H1 (cell line): ENCODE data around the gene PTPN9. TPM values are rescaled to one million over a fixed set of nuclear protein-coding genes. Genes with fewer than 3 reads are reported as not detected.

Experiments used
- CTCF ChIA-PET: fragments of 300-600 bp; sonication (Branson Sonifier 250); formaldehyde crosslinking; loops from one replicate; lab custom pipeline; 2021; ENCODE audit not compliant: partially characterized antibody; lab: Charles Lee
- POLR2A ChIA-PET: fragments of 300-600 bp; sonication (Branson Sonifier 250); formaldehyde crosslinking; loops from one replicate; lab custom pipeline; 2021; ENCODE audit warnings: inconsistent platforms; ENCODE audit not compliant: partially characterized antibody; lab: Charles Lee
- DNase-seq, 2 experiments: peaks; one replicate each; pipeline versions ENCODE4 v3.0.0 to v3.0.0-alpha.2; 2010 to 2022; ENCODE audit warnings: low spot score in 2 of 2, low read depth in 1 of 2, mixed read lengths in 1 of 2
- FAIRE-seq: peaks from 2 replicates; lab custom pipeline; 2011; peaks lifted over from hg19 to GRCh38; lab: Jason Lieb, UNC
- H2AFZ ChIP-seq: 2 replicates; pipeline ENCODE4 v1.8.1; 2012; ENCODE audit warnings: low read length, inconsistent platforms
- H2AK5ac ChIP-seq: 2 replicates; pipeline ENCODE4 v1.6.1; 2013; ENCODE audit warnings: low read depth, low read length
- H2BK120ac ChIP-seq: replicated peaks from 2 replicates; pipeline ENCODE3; 2013; ENCODE audit warnings: low read depth, low read length, inconsistent platforms
- H2BK12ac ChIP-seq: 2 replicates; pipeline ENCODE4 v1.6.1; 2013; ENCODE audit warnings: low read depth, low read length
- H2BK15ac ChIP-seq: 2 replicates; pipeline ENCODE4 v1.6.1; 2013; ENCODE audit warnings: low read length
- H2BK20ac ChIP-seq: 2 replicates; pipeline ENCODE4 v1.6.1; 2013; ENCODE audit warnings: low read length
- H2BK5ac ChIP-seq: 2 replicates; pipeline ENCODE4 v1.6.1; 2013; ENCODE audit warnings: low read depth, low read length
- H3K14ac ChIP-seq: 2 replicates; pipeline ENCODE4 v1.6.1; 2013; ENCODE audit warnings: inconsistent platforms; ENCODE audit not compliant: insufficient read length
- H3K18ac ChIP-seq: 2 replicates; pipeline ENCODE4 v1.6.1; 2013; ENCODE audit warnings: low read length; ENCODE audit errors: extremely low read depth
- H3K23ac ChIP-seq: 2 replicates; pipeline ENCODE4 v1.6.1; 2013; ENCODE audit warnings: inconsistent platforms; ENCODE audit not compliant: insufficient read length
- H3K23me2 ChIP-seq: 2 replicates; pipeline ENCODE4 v1.6.1; 2013; ENCODE audit warnings: low read depth, low read length
- H3K27ac ChIP-seq: 2 replicates; pipeline ENCODE4 v1.6.1; 2011; ENCODE audit warnings: low read depth, low read length, inconsistent platforms
- H3K27me3 ChIP-seq, 4 experiments: replicated peaks in 1 of 4; 1 replicate in 1 of 4; 2 replicates in 3 of 4; pipeline versions ENCODE4 v1.6.1 to v1.8.1; 2011 to 2013; ENCODE audit warnings: low read length in 3 of 4, mild to moderate bottlenecking in 3 of 4, inconsistent platforms in 2 of 4, mixed read lengths in 2 of 4, moderate library complexity in 1 of 4; ENCODE audit not compliant: control insufficient read depth in 3 of 4, insufficient read depth in 3 of 4; ENCODE audit errors: extremely low read depth in 1 of 4
- H3K36me3 ChIP-seq, 4 experiments: 2 replicates each; pipeline versions ENCODE4 v1.6.1 to v1.8.1; 2011 to 2013; ENCODE audit warnings: mild to moderate bottlenecking in 4 of 4, low read length in 3 of 4, moderate library complexity in 2 of 4, control low read depth in 1 of 4, inconsistent platforms in 1 of 4; ENCODE audit not compliant: insufficient read depth in 4 of 4, control insufficient read depth in 2 of 4
- H3K4ac ChIP-seq: replicated peaks from 2 replicates; pipeline ENCODE3; 2013; ENCODE audit warnings: low read length, low read depth, mixed read lengths, inconsistent platforms; ENCODE audit not compliant: insufficient read length
- H3K4me1 ChIP-seq, 4 experiments: replicated peaks in 1 of 4; 1 replicate in 1 of 4; 2 replicates in 3 of 4; pipeline versions ENCODE4 v1.6.1 to v1.8.1; 2011 to 2013; ENCODE audit warnings: low read length in 3 of 4, inconsistent platforms in 2 of 4, mixed read lengths in 1 of 4; ENCODE audit not compliant: insufficient read depth in 4 of 4, control insufficient read depth in 3 of 4
- H3K4me2 ChIP-seq, 2 experiments: 2 replicates each; pipeline versions ENCODE4 v1.6.1 to v1.8.1; 2011 to 2013; ENCODE audit warnings: low read depth in 2 of 2, low read length in 2 of 2, control low read depth in 1 of 2, inconsistent platforms in 1 of 2, mild to moderate bottlenecking in 1 of 2; ENCODE audit not compliant: insufficient read depth in 1 of 2
- H3K4me3 ChIP-seq, 4 experiments: fragments of 200-600, 300-600 bp in 1 of 4; sonication (generic), shearing (Covaris generic), sonication (Bioruptor Twin) in 1 of 4; 2 replicates each; pipeline versions ENCODE4 v1.5.1 to v1.8.1; 2011 to 2016; ENCODE audit warnings: low read length in 4 of 4, low read depth in 3 of 4, control low read depth in 2 of 4, inconsistent platforms in 2 of 4, mild to moderate bottlenecking in 2 of 4, mixed read lengths in 1 of 4, moderate library complexity in 1 of 4; ENCODE audit not compliant: insufficient read depth in 2 of 4; ENCODE audit errors: extremely low read depth in 1 of 4
- H3K56ac ChIP-seq: replicated peaks from 2 replicates; pipeline ENCODE3; 2013; ENCODE audit warnings: low read depth, mild to moderate bottlenecking, mixed read lengths, low read length, inconsistent platforms; ENCODE audit not compliant: insufficient read length
- H3K79me1 ChIP-seq: 2 replicates; pipeline ENCODE4 v1.6.1; 2013; ENCODE audit warnings: low read depth, low read length, control low read depth
- H3K79me2 ChIP-seq, 2 experiments: 2 replicates each; pipeline versions ENCODE4 v1.6.1 to v1.8.1; 2012 to 2013; ENCODE audit warnings: low read length in 2 of 2, mild to moderate bottlenecking in 2 of 2, inconsistent platforms in 1 of 2; ENCODE audit not compliant: insufficient read depth in 2 of 2, control insufficient read depth in 1 of 2
- H3K9ac ChIP-seq, 4 experiments: replicated peaks in 1 of 4; 1 replicate in 1 of 4; 2 replicates in 3 of 4; pipeline versions ENCODE4 v1.6.1 to v1.8.1; 2011 to 2013; ENCODE audit warnings: low read depth in 3 of 4, low read length in 3 of 4, control low read depth in 2 of 4, mild to moderate bottlenecking in 2 of 4, moderate library complexity in 2 of 4, inconsistent platforms in 1 of 4; ENCODE audit errors: extremely low read depth in 1 of 4
- H3K9me3 ChIP-seq, 2 experiments: 2 replicates each; pipeline versions ENCODE4 v1.6.1 to v1.8.1; 2012 to 2013; ENCODE audit warnings: mild to moderate bottlenecking in 2 of 2, moderate library complexity in 2 of 2, control low read depth in 1 of 2, inconsistent platforms in 1 of 2, low read depth in 1 of 2, low read length in 1 of 2, mixed read lengths in 1 of 2; ENCODE audit not compliant: insufficient read depth in 2 of 2
- H4K20me1 ChIP-seq, 2 experiments: replicated peaks in 1 of 2; 2 replicates each; pipeline versions ENCODE3 to v1.8.1; 2011 to 2013; ENCODE audit warnings: inconsistent platforms in 2 of 2, low read length in 2 of 2, mild to moderate bottlenecking in 1 of 2; ENCODE audit not compliant: insufficient read depth in 2 of 2, control insufficient read depth in 1 of 2
- H4K5ac ChIP-seq: 2 replicates; pipeline ENCODE4 v1.6.1; 2013; ENCODE audit warnings: low read length, low read depth, mixed read lengths, inconsistent platforms; ENCODE audit not compliant: insufficient read length
- H4K8ac ChIP-seq: 2 replicates; pipeline ENCODE4 v1.8.0; 2013; ENCODE audit warnings: mild to moderate bottlenecking, moderate library complexity, low read length, inconsistent platforms; ENCODE audit not compliant: insufficient read depth; ENCODE audit errors: extremely low read depth
- H4K91ac ChIP-seq: replicated peaks from 2 replicates; pipeline ENCODE3; 2013; ENCODE audit warnings: low read length, mixed read lengths, inconsistent platforms; ENCODE audit not compliant: insufficient read length
- RAD21 ChIP-seq, 2 experiments: IDR thresholded peaks in 1 of 2; conservative IDR thresholded peaks in 1 of 2; 2 replicates each; pipeline ENCODE4 v1.6.1; 2011; ENCODE audit warnings: low read depth in 2 of 2, low read length in 2 of 2, improper control_type of control experiment in 1 of 2, inconsistent platforms in 1 of 2, mild to moderate bottlenecking in 1 of 2, moderate library complexity in 1 of 2
- RXRA ChIP-seq: IDR thresholded peaks from 2 replicates; pipeline ENCODE4 v1.6.1; 2011; ENCODE audit warnings: low read depth, mild to moderate bottlenecking, low read length, moderate library complexity; ENCODE audit not compliant: insufficient read depth
- WGBS, 2 experiments: shearing (Covaris generic) in 1 of 2; methylation state at CpG; one replicate each; pipeline versions ENCODE4 v1.1.6 to v1.1.7; 2013 to 2015; ENCODE audit warnings: low lambda C conversion rate in 2 of 2, mixed read lengths in 2 of 2, inconsistent platforms in 1 of 2, low coverage in 1 of 2, missing lambda C conversion rate in 1 of 2; ENCODE audit not compliant: insufficient replicate concordance in 2 of 2, insufficient coverage in 1 of 2, insufficient read length in 1 of 2; ENCODE audit errors: extremely low coverage in 1 of 2, missing lambda C conversion rate in 1 of 2; 5-methylcytosine and 5-hydroxymethylcytosine counted together
- polyA plus RNA-seq, 7 experiments: library from polyadenylated mRNA; depleted of rRNA in 3 of 7; stranded (reverse) in 5 of 7; unstranded in 2 of 7; fragments of >200 nt in 5 of 7; fragments of 200-250 nt in 2 of 7; gene quantifications; 1 replicate in 5 of 7; 2 replicates in 1 of 7; 4 replicates in 1 of 7; pipeline versions ENCODE4 v1.2.1 to v1.2.3, GENCODE V29; 2011 to 2013; ENCODE audit warnings: missing spikeins in 2 of 7, mixed read lengths in 2 of 7
- total RNA-seq: library from RNA; stranded (reverse); fragmentation: NEBNext Ultra II Directional; extraction: Animal tissue kit (Norgen Biotek cat#: 25700); gene quantifications from 2 replicates; pipeline ENCODE4 v1.2.1, GENCODE V29; 2021
- TF ChIP-seq, protein P1 (sequence below): IDR thresholded peaks from 2 replicates; pipeline ENCODE4 v1.6.1; 2012; ENCODE audit warnings: inconsistent platforms

Gene PTPN9
- total and polyA plus RNA-seq, 2 of the 8 experiments (the other 6 are each of a cell fraction or from before 2014, with no cell fraction given), result 46.6 to 57.4 TPM

- no peak for DNase-seq
Measured at GRCh38 chr15:75428152-75428551, 151.0 kb downstream of the PTPN9 start.

More at GRCh38 chr15:75428152-75428551, 151.0 kb downstream of the PTPN9 start:
- no peak overlapping the region for H3K27ac ChIP-seq
- no peak overlapping the region for H3K23ac ChIP-seq
- no peak overlapping the region for H4K91ac ChIP-seq
- no peaks in the 10 kb centered on the region for H3K23me2 ChIP-seq
- peaks cover 17 to 40% (median 22%) of the 10 kb centered on the region in 4 experiments for H3K36me3 ChIP-seq
- H4K20me1 ChIP-seq, result peaks cover 5 to 10% of the 10 kb centered on the region in 2 experiments
- H2BK120ac ChIP-seq, result no peak overlapping the region
- no peaks in the 10 kb centered on the region; the same call in 1 of the 2 replicates for H3K79me1 ChIP-seq
- H3K18ac ChIP-seq, result no peak overlapping the region
- no peak overlapping the region for H2BK15ac ChIP-seq
- no peak overlapping the region for H2AK5ac ChIP-seq
- H2AFZ ChIP-seq, result no peak overlapping the region
- no peak overlapping the region for H2BK12ac ChIP-seq
- ChIA-PET CTCF (interaction anchor here (1.1 kb wide), 1 partner anchor 18 kb away, joined by 3 read pairs; no protein-coding TSS in a partner anchor), POLR2A (no interaction called here)
- no peak overlapping the region for H3K4me3 ChIP-seq
- H3K14ac ChIP-seq, result no peak overlapping the region
- no peak overlapping the region for H2BK20ac ChIP-seq
- H3K4ac ChIP-seq, result no peak overlapping the region
- no peak overlapping the region for H2BK5ac ChIP-seq
- FAIRE-seq, result no peak
- H3K79me2 ChIP-seq, result peaks cover 0 to 54% of the 10 kb centered on the region in 2 experiments; a peak in 2 of 4 replicates
- TF ChIP-seq, protein P1, sequence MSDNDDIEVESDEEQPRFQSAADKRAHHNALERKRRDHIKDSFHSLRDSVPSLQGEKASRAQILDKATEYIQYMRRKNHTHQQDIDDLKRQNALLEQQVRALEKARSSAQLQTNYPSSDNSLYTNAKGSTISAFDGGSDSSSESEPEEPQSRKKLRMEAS, result no peak
- TF ChIP-seq RAD21 (IDR thresholded peaks at IDR 0.05 in 1 of 2, conservative IDR thresholded peaks at IDR 0.05 in 1 of 2; ENCODE audit: low read depth in 2 of 2, low read length in 2 of 2) (no peak), RXRA (no peak)
- no peak overlapping the region for H3K56ac ChIP-seq
- no peaks in the 10 kb centered on the region for H3K27me3 ChIP-seq
- no peak overlapping the region for H4K5ac ChIP-seq
- no peak overlapping the region for H3K4me2 ChIP-seq
- no peak overlapping the region for H4K8ac ChIP-seq
- WGBS, 2 experiments, result 87% methylated on average over 3 of the region's 3 CpGs; no CpG with 5 or more reads in 1 of the 2 experiments
- no peaks in the 10 kb centered on the region for H3K9me3 ChIP-seq
- H3K4me1 ChIP-seq, result no peaks in the 10 kb centered on the region
- no peak overlapping the region for H3K9ac ChIP-seq
